Colonic mucosa (tissue), 4 donors: Measurements from ENCODE around the gene PPP4R4. TPM values are rescaled to one million over a fixed set of nuclear protein-coding genes. Genes with fewer than 3 reads are reported as not detected.

Experiments used
- DNase-seq: peaks from one replicate; pipeline ENCODE4 v3.0.0-alpha.2; 2020
- H3K27ac ChIP-seq: fragments of 200-600 bp; one replicate; pipeline ENCODE4 v1.8.0; 2021
- H3K27me3 ChIP-seq: fragments of 200-600 bp; one replicate; pipeline ENCODE4 v1.8.0; 2021
- H3K36me3 ChIP-seq: fragments of 200-600 bp; one replicate; pipeline ENCODE4 v1.8.0; 2021
- H3K4me1 ChIP-seq: fragments of 200-600 bp; one replicate; pipeline ENCODE4 v1.8.0; 2021; ENCODE audit warnings: mild to moderate bottlenecking
- H3K4me3 ChIP-seq: fragments of 200-600 bp; one replicate; pipeline ENCODE4 v1.8.0; 2021
- H3K9ac ChIP-seq, 2 donors: one replicate each; pipeline ENCODE4 v1.7.0; 2013; ENCODE audit warnings: control low read depth in 2 of 2, low read depth in 2 of 2, low read length in 2 of 2
- H3K9me3 ChIP-seq: fragments of 200-600 bp; one replicate; pipeline ENCODE4 v1.8.0; 2021
- intact Hi-C: fragments of 100-400 bp; cut with DNase I; formaldehyde crosslinking; loops from one replicate; pipeline ENCODE4 v1.14.1; 2022
- total RNA-seq, 2 donors: library from RNA; stranded (reverse); fragmentation: NEBNext Ultra II Directional in 1 of 2; extraction: Animal tissue kit (Norgen Biotek cat#: 25700) in 1 of 2; gene quantifications; one replicate each; pipeline ENCODE4 v1.2.1, GENCODE V29; 2021
- TF ChIP-seq, protein P1 (sequence below): fragments of 200-600 bp; IDR thresholded peaks from one replicate; pipeline ENCODE4 v1.8.0; 2022; ENCODE audit warnings: antibody characterized with exemption, mild to moderate bottlenecking
- donor health status: healthy.
- donor health status: DM: no; HTN: no; CAD: no.
- donor health status: DM: no; HTN: no; CAD: no.

Gene PPP4R4
- total RNA-seq, 2 donors from 2014 or later: 0.27 TPM; not detected in 1

DNA sequence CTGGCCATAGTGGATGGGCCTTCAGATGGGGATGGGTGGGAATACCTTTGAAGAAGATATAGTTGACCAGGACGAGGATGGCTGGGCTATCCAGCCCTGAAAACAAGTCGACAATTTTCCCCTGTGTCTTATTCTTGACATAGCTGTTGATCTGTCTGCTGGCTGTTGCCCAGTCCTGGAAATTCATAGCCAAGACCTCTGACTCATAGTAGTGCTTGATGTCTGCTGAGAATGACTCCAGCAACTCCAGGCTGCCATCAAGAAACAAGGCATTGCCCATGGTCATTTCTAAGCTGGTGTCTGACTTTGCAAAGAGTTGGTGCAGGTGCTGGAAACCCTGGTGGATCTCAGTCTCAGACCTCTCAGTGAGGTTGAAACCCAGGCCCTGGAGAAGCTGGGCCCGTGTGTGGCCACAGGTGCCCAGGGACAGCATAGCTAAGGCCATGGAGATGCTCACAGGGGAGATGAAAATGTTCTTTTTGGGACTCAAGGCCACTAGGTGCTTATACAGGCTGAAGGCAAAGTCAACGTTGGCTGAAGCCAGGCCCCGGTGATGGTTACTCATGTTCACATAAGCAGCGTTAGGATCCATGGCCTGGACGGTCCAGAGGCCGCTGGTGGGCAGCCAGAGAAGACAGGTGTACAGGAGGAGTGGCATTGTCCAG lies 140.0 kb downstream of the PPP4R4 start:
- Histone ChIP-seq H3K4me3 (no peak overlapping the region), H3K36me3 (no peaks in the 10 kb centered on the region), H3K4me1 (no peaks in the 10 kb centered on the region), H3K27me3 (no peaks in the 10 kb centered on the region), H3K9me3 (no peaks in the 10 kb centered on the region), H3K9ac (no peak overlapping the region), H3K27ac (no peak overlapping the region)
- TF ChIP-seq, protein P1, sequence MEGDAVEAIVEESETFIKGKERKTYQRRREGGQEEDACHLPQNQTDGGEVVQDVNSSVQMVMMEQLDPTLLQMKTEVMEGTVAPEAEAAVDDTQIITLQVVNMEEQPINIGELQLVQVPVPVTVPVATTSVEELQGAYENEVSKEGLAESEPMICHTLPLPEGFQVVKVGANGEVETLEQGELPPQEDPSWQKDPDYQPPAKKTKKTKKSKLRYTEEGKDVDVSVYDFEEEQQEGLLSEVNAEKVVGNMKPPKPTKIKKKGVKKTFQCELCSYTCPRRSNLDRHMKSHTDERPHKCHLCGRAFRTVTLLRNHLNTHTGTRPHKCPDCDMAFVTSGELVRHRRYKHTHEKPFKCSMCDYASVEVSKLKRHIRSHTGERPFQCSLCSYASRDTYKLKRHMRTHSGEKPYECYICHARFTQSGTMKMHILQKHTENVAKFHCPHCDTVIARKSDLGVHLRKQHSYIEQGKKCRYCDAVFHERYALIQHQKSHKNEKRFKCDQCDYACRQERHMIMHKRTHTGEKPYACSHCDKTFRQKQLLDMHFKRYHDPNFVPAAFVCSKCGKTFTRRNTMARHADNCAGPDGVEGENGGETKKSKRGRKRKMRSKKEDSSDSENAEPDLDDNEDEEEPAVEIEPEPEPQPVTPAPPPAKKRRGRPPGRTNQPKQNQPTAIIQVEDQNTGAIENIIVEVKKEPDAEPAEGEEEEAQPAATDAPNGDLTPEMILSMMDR: no peak
- intact Hi-C loops: no loop called here
- peak; percentile 17 for DNase-seq

DNA sequence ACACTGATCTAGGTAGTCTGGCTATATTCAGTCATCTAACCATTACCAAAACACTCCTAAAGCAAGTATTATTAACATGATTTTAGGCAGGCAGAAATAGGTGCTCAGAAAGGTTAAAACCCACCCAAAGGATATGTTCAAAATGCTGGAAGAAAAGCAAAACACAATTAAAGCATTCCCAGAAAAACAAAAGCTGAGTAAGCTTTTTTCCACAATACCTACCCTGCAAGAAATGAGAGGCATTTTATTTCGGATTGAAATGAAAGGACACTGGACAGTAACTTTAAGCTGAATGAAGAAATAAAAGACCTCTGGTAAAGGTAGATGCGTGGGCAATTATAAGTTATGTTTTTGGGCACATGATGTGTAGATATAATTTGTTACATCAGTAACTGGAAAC lies 140.8 kb downstream of the PPP4R4 start:
- Histone ChIP-seq H3K36me3 (no peaks in the 10 kb centered on the region), H3K27me3 (no peaks in the 10 kb centered on the region), H3K9me3 (no peaks in the 10 kb centered on the region), H3K9ac (no peak overlapping the region), H3K27ac (no peak overlapping the region), H3K4me1 (no peaks in the 10 kb centered on the region), H3K4me3 (no peak overlapping the region)
- DNase-seq: no peak
- TF ChIP-seq, protein P1: no peak
- intact Hi-C loops: no loop called here

DNA sequence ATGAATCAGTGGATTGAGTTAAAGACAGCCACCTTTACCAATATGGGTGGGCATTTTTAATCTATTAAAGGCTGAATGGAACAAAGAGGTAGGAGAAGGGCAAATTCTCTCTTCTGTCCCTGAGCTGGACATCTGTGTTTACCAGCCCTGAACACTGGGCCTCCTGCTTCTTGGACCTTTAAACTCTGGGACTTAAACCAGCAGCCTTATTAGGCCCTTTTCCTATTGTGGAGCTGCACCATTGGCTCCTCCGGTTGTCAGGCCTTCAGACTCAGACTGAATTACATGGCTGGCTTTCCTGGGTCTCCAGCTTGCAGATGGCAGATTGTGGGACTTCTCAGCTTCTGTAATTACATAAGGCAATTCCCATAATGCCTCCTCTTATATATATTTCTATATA lies 142.6 kb downstream of the PPP4R4 start:
- no peak for DNase-seq
- Histone ChIP-seq H3K4me3 (no peak overlapping the region), H3K9ac (no peak overlapping the region), H3K4me1 (peaks cover 5% of the 10 kb centered on the region), H3K36me3 (no peaks in the 10 kb centered on the region), H3K27ac (peak overlapping the region; percentile 48), H3K9me3 (no peaks in the 10 kb centered on the region), H3K27me3 (no peaks in the 10 kb centered on the region)
- TF ChIP-seq, protein P1: no peak
- intact Hi-C loops: no loop called here

DNA sequence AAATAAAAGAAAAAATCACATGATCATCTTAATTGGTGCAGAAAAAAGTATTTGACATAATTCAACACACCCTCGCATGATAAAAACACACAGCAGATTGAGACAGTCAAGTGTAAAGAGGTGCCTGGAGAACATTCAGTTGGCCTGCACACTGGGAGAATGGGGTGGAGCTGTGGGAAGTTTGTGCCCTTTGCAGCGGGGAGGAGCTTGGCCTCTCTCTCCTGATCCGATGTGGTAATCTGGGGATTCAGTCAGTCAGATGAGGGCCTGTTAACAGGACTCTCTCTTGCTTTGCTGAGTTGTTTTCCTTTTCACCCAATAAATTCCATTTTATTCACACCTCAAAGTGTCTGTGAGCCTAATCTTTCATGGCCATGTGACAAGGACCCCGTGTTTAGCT lies 143.1 kb downstream of the PPP4R4 start:
- intact Hi-C loops: no loop called here
- H3K4me3 ChIP-seq: no peak overlapping the region
- H3K9me3 ChIP-seq: no peaks in the 10 kb centered on the region
- H3K27ac ChIP-seq: peak overlapping the region; percentile 48
- no peaks in the 10 kb centered on the region for H3K27me3 ChIP-seq
- TF ChIP-seq, protein P1: no peak
- H3K36me3 ChIP-seq: no peaks in the 10 kb centered on the region
- H3K9ac ChIP-seq: no peak overlapping the region
- H3K4me1 ChIP-seq: peaks cover 5% of the 10 kb centered on the region
- DNase-seq: peak; percentile 82

DNA sequence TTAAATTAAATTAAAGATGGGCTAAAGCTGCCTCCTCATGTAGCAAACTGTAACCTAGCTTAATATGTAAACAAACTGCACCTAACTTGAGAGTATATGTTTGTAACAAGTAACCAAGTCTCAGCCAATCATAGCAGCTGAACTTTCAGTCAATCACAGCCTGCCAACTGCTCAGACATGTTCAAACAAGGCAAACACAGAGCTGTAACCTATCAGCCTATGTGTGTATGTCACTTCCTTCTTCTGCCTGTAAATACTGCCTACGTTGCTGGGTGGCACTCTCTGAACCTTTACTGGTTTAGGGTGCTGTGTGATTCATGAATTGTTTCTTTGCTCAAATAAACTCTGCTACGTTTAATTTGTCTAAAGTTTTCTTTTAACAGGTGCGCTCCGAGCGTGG lies 146.1 kb downstream of the PPP4R4 start:
- no peak overlapping the region for H3K4me3 ChIP-seq
- TF ChIP-seq, protein P1: no peak
- peak; percentile 70 for DNase-seq
- peak overlapping the region; percentile 72 for H3K27ac ChIP-seq
- peak overlapping the region in 1 of 2 donors; percentile 22 for H3K9ac ChIP-seq
- no peaks in the 10 kb centered on the region for H3K27me3 ChIP-seq
- intact Hi-C loops: no loop called here
- no peaks in the 10 kb centered on the region for H3K9me3 ChIP-seq
- H3K36me3 ChIP-seq: no peaks in the 10 kb centered on the region
- H3K4me1 ChIP-seq: peaks cover 5% of the 10 kb centered on the region
